Large intestine (tissue), 3 donors: ENCODE measurements around the gene MTRR. TPM values are rescaled to one million over a fixed set of nuclear protein-coding genes. Genes with fewer than 3 reads are reported as not detected.
"Not testable (repeated sequence)": the region's sequence is repeated elsewhere in the genome, so short reads cannot be mapped to it uniquely, and the experiment has no call there.

ENCODE experiments used
- DNase-seq, 2 donors: peaks; one replicate each; pipeline versions ENCODE4 v3.0.0 to v3.0.0-alpha.2; 2013
- H3K27ac ChIP-seq: one replicate; pipeline ENCODE4 v1.5.1; 2013; ENCODE audit warnings: low read length
- H3K27me3 ChIP-seq: 2 replicates; pipeline ENCODE4 v1.6.1; 2013; ENCODE audit warnings: low read length; ENCODE audit not compliant: control insufficient read depth, insufficient read depth
- H3K36me3 ChIP-seq: 2 replicates; pipeline ENCODE4 v1.6.1; 2013; ENCODE audit warnings: low read length; ENCODE audit not compliant: control insufficient read depth, insufficient read depth
- H3K4me1 ChIP-seq: one replicate; pipeline ENCODE4 v1.6.1; 2013; ENCODE audit warnings: low read length; ENCODE audit not compliant: control insufficient read depth, insufficient read depth
- H3K4me3 ChIP-seq: one replicate; pipeline ENCODE4 v1.5.1; 2013; ENCODE audit warnings: low read length
- H3K9me3 ChIP-seq: one replicate; pipeline ENCODE4 v1.6.1; 2013; ENCODE audit warnings: mild to moderate bottlenecking, low read depth, low read length, moderate library complexity; ENCODE audit not compliant: control insufficient read depth
- WGBS: methylation state at CpG from one replicate; pipeline ENCODE4 v1.1.5; 2013; ENCODE audit warnings: low lambda C conversion rate; ENCODE audit not compliant: insufficient coverage; 5-methylcytosine and 5-hydroxymethylcytosine counted together
- polyA plus RNA-seq: library from polyadenylated mRNA; unstranded; fragments of 120-200 nt; gene quantifications from one replicate; pipeline ENCODE4 v1.2.1, GENCODE V29; 2013

MTRR gene
- polyA plus RNA-seq, 1 donor = 48.1 TPM

DNA sequence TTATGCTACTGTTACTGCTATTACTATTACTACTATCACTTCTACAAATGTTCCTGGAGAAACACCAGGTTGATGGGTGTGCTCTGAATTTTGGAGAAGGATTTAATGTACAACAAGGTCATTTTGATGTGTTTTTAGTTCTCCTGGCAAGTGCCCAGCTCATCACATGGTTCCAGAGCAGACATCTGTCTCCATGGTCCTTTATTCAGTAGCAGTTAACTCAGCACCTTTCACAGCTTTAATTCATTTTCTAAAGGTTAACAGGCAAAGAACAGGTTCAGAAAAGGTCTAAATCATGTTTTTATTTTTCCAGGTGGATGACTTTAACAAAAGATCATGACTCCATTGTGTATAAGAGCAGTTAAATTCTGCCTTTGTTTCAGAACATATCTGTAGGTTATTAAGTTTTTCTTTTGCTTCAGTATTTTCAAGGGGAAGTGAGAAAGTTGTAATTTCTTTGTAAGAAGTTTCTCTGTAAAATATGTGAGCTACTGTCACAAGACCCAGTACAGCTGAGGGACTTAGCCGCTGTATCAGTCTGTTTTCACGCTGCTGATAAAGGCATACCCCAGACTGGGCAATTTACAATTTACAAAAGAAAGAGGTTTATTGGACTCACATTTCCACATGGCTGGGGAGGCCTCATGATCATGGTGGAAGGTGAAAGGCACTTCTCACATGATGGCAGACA lies 41.9 kb downstream of the MTRR start:
- Histone ChIP-seq H3K4me1 (no peaks in the 10 kb centered on the region), H3K27ac (no peak overlapping the region), H3K9me3 (peaks cover 23% of the 10 kb centered on the region), H3K4me3 (no peak overlapping the region), H3K27me3 (no peaks in the 10 kb centered on the region), H3K36me3 (peaks cover 7% of the 10 kb centered on the region)
- WGBS = no CpG with 5 or more reads among the region's 2 CpGs
- DNase-seq = no peak

GRCh38 chr5:7911429-7911771 lies 42.5 kb downstream of the MTRR start:
- H3K36me3 ChIP-seq, H3K4me3 ChIP-seq, H3K27me3 ChIP-seq, DNase-seq, H3K27ac ChIP-seq, H3K4me1 ChIP-seq: not testable (repeated sequence)
- H3K9me3 ChIP-seq = peaks cover 23% of the 10 kb centered on the region
- WGBS = no CpG with 5 or more reads among the region's 3 CpGs

- no peak for DNase-seq
- Histone ChIP-seq H3K4me3 (no peak overlapping the region), H3K9me3 (no peaks in the 10 kb centered on the region), H3K4me1 (no peaks in the 10 kb centered on the region), H3K27ac (no peak overlapping the region), H3K27me3 (no peaks in the 10 kb centered on the region), H3K36me3 (no peaks in the 10 kb centered on the region)
- 100% methylated on average over 1 of the region's 6 CpGs for WGBS
Observed at GRCh38 chr5:7916171-7916804, 47.3 kb downstream of the MTRR start.

DNA sequence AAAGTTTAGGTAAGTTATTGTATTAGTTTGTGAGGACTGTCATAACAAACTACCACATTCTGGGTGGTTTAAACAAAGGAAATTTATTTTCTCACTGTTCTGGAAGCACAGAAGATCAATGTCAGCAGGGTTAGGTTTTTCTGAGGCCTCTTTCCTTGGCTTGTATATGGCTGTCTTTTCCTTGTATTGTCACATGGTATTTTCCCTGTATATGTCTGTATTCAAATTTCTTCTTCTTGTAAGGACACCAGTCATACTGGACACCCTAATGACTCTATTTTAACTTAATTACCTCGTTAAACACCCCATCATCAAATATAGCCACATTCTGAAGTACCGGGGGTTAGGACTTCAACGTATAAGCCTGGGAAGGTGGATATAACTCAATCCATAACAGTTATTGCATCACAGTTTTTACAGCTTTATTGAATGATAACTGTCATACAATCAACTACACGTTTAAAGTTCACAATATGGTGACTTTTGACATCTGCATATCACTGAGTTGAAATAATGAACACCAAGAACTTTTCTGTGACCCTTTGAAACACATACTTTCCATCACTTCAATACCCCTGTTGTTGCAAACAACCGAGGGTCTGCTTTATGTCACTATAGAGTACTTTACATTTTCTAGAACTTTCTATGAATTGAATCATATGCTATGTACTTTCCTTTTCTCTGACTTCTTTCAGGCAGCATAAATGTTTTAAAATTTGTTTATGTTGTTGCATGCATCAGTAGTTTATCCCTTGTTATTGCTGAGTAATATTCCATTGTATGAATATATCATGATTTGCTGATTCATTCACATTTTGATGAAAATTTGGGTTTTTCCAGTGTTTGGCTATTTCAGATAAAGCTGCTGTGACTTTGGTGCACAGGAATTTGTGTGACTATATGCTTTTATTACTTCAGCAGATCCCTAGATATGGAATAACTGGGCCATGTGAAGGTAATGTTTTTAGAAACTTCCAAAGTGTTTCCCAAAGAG lies 48.5 kb downstream of the MTRR start:
- WGBS = no CpG with 5 or more reads among the region's 5 CpGs
- DNase-seq = peak in 1 of 2 donors; percentile 44
- no peaks in the 10 kb centered on the region for H3K9me3 ChIP-seq
- H3K27ac ChIP-seq = peak overlapping the region; percentile 52
- no peak overlapping the region for H3K4me3 ChIP-seq
- H3K27me3 ChIP-seq = no peaks in the 10 kb centered on the region
- H3K36me3 ChIP-seq = no peaks in the 10 kb centered on the region
- no peaks in the 10 kb centered on the region for H3K4me1 ChIP-seq

GRCh38 chr5:7925961-7926695 lies 57.2 kb downstream of the MTRR start:
- Histone ChIP-seq H3K4me1 (peaks cover 7% of the 10 kb centered on the region), H3K4me3 (no peak overlapping the region), H3K27me3 (peaks cover 2% of the 10 kb centered on the region), H3K27ac (peak overlapping the region; percentile 36), H3K36me3 (no peaks in the 10 kb centered on the region), H3K9me3 (no peaks in the 10 kb centered on the region)
- no CpG with 5 or more reads among the region's 7 CpGs for WGBS
- peak in 1 of 2 donors; percentile 58 for DNase-seq

DNA sequence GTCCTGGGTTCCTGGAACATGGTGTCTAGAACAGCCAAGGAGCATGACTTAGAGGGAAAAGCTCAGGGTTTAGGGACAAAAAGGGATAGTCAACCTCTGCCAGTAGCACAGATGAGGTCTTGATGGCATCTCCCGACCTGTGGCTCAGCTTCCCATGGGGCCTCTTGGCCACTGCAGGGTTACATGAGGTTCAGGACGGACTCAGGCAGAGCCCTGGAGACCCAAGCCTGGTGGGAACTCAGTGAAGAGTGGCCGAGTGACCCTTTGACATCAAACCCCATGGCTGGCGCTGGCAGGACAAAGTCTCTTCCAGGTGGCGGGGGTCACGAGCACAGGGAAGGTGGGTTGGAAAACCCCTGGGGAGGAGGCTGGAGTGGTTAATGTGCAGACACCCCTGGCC lies 57.8 kb downstream of the MTRR start:
- H3K27ac ChIP-seq = no peak overlapping the region
- WGBS = no CpG with 5 or more reads among the region's 6 CpGs
- no peak for DNase-seq
- H3K4me3 ChIP-seq = no peak overlapping the region
- H3K27me3 ChIP-seq = peaks cover 2% of the 10 kb centered on the region
- peaks cover 7% of the 10 kb centered on the region for H3K4me1 ChIP-seq
- no peaks in the 10 kb centered on the region for H3K36me3 ChIP-seq
- H3K9me3 ChIP-seq = no peaks in the 10 kb centered on the region

GRCh38 chr5:7927466-7928375 lies 58.8 kb downstream of the MTRR start:
- no CpG with 5 or more reads among the region's 26 CpGs for WGBS
- H3K27ac ChIP-seq = no peak overlapping the region
- peaks cover 2% of the 10 kb centered on the region for H3K27me3 ChIP-seq
- H3K4me3 ChIP-seq = no peak overlapping the region
- H3K9me3 ChIP-seq = no peaks in the 10 kb centered on the region
- peak; percentile 56 to 67 for DNase-seq
- no peaks in the 10 kb centered on the region for H3K36me3 ChIP-seq
- peaks cover 7% of the 10 kb centered on the region for H3K4me1 ChIP-seq

GRCh38 chr5:7930011-7930410 lies 61.1 kb downstream of the MTRR start:
- no peak for DNase-seq
- no peak overlapping the region for H3K4me3 ChIP-seq
- peaks cover 7% of the 10 kb centered on the region for H3K4me1 ChIP-seq
- no peaks in the 10 kb centered on the region for H3K9me3 ChIP-seq
- no peak overlapping the region for H3K27ac ChIP-seq
- no peaks in the 10 kb centered on the region for H3K36me3 ChIP-seq
- WGBS = 82% methylated on average over 2 of the region's 5 CpGs
- H3K27me3 ChIP-seq = peaks cover 4% of the 10 kb centered on the region

GRCh38 chr5:7941692-7942091 lies 72.7 kb downstream of the MTRR start:
- H3K27ac ChIP-seq = no peak overlapping the region
- no peaks in the 10 kb centered on the region for H3K27me3 ChIP-seq
- no peak overlapping the region for H3K4me3 ChIP-seq
- H3K9me3 ChIP-seq = no peaks in the 10 kb centered on the region
- H3K36me3 ChIP-seq = no peaks in the 10 kb centered on the region
- H3K4me1 ChIP-seq = no peaks in the 10 kb centered on the region
- no CpG with 5 or more reads among the region's 3 CpGs for WGBS
- DNase-seq = no peak
